GM21515 (cell line): ENCODE data around the gene SLC9B1.
"Not testable (repeated sequence)": the region's sequence is repeated elsewhere in the genome, so short reads cannot be mapped to it uniquely, and the experiment has no call there.

Experiments used
- ATAC-seq: cut with Tn5 transposase; IDR thresholded peaks from one replicate; pipeline ENCODE4 v1.9.1; 2021; ENCODE audit not compliant: unreplicated experiment

SLC9B1 gene

GRCh38 chr4:102878901-102879300 lies 140.6 kb downstream of the SLC9B1 start:
- ATAC-seq, result no peak

DNA sequence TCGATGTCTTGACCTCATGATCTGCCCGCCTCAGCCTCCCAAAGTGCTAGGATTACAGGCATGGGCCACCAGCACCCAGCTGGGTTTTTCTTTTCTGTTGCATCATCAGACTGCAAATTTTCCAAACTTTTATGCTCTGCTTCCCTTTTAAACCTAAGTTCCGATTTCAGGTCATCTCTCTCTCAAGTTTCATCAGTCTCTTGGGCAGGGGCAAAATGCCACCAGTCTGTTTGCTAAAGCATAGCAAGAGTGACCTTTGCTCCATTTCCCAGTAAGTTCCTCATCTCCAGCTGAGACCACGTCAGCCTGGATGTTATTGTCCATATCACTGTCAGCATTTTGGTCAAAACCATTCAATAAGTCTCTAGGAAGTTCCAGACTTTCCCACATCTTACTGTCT lies 141.2 kb downstream of the SLC9B1 start:
- ATAC-seq, result not testable (repeated sequence)

GRCh38 chr4:102877477-102878106 lies 141.9 kb downstream of the SLC9B1 start:
- ATAC-seq, result not testable (repeated sequence)

DNA sequence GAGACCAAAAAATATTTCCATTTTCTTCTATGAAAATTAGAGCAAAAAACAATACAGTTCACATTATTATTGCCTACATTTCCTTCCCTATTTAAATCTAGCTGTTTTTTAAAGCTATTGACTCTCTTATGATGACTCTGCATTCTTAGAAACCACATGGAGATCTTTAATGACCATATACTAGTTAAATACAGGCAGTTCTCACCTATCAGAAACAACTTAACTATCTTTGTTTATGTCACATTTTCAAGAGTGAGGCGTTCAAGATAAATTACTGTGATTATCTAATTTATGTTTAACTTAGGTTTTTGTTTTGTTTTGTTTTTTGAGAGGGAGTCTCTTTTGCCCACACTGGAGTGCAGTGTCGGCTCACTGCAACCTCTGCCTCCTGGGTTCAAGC lies 147.7 kb downstream of the SLC9B1 start:
- ATAC-seq, result no peak

GRCh38 chr4:102869569-102870197 lies 149.8 kb downstream of the SLC9B1 start:
- ATAC-seq, result peak; percentile 28

GRCh38 chr4:102868781-102869568 lies 150.5 kb downstream of the SLC9B1 start, which contains the start of gene CISD2:
Gene CISD2 (plus strand): TSS chr4:102868992. CDS start chr4:102869085, 93 bp downstream.
- ATAC-seq, result peak; percentile 87

DNA sequence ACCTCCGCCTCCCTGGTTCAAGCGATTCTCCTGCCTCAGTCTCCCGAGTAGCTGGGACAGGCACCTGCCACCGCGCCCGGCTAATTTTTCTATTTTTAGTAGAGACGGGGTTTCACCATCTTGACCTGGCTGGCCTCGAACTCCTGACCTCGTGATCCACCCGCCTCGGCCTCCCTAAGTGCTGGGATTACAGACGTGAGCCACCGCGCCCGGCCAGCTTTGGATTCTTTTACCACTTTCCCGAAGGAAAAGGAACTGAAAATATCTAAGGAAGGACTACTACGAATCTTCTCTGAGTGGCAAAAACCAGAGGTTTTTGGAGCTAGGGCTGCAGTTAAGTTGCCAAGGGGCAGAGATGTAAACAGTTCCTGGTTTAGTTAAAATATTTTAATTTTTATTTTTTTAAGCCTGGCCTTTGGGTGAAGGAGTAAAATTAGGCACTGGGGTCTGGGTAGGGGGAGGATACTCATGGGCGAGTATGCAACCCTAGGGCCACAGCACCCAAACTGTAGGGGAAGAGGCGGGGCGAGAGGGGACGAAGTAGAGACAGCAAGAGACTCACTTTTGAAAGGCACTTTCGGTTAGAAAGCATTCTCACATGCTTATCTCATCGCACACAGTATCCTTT lies 151.2 kb downstream of the SLC9B1 start:
- no peak for ATAC-seq

DNA sequence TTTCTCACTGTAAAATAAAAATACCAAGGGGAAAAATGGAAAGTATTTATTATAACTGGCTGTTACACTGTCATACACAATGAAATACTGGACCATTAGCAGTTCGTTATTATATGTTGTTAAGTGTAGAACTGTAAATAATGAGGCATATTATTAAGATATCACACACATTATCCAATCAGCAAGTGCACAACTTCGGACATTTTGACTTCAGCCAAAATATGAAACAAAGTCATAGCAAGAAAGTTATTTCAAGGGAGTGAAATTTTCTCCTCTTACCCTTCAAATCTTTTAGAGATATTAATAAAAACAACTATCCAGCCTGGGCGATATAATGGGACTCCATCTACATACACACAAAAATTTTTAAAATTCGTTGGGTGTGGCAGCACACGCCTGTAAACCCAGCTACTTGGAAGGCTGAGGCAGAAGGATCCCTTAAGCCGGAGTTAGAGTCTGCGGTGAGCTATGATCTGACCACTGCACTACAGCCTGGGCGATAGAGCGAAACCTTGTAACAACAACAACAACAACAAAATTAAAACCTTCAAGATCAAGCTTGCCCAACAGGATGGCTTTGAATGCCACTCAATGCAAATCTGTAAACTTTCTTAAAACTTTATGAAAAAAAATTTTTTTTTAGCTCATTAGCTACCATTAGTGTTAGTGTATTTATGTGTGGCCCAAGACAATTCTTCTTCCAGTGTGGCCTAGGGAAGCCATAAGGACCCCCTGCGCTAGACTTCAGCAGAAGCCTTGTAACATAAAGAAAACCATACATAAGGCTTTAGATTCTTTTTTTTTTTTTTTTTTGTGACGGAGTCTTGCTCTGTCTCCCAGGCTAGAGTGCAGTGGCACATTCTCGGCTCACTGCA lies 152.0 kb downstream of the SLC9B1 start:
- ATAC-seq, result no peak

DNA sequence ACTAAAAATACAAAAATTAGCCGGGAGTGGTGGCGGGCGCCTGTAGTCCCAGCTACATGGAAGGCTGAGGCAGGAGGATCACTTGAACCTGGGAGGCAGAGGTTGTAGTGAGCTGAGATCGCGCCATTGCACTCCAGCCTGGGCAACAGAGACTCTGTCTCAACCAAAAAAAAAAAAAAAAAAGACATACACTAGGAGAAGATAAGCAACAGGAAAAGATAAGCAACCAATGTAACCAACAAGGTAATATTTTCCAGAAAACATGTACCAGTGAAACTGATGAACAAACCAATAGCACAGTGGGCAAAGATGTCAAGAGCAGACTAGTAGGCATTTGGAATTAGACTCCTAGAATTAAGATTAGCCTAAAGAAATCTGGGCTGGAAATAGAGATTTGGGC lies 154.2 kb downstream of the SLC9B1 start:
- not testable (repeated sequence) for ATAC-seq

DNA sequence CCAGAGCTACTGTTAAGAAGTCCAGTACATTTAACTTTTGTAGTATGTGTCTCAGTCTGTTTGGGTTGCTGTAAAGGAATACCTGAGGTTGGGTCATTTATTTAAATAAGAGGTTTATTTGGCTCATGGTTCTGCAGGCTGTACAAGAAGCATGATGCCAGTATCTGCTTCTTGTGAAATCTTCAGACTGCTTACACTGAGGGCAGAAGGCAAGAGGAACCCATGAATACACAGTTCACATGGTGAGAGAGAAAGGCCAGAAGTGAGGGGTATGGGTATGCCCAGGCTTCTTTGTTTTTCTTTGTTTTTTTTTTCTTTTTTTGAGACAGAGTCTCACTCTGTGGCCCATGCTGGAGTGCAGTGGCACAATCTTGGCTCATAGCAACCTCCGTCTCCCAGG lies 156.8 kb downstream of the SLC9B1 start:
- ATAC-seq, result no peak

DNA sequence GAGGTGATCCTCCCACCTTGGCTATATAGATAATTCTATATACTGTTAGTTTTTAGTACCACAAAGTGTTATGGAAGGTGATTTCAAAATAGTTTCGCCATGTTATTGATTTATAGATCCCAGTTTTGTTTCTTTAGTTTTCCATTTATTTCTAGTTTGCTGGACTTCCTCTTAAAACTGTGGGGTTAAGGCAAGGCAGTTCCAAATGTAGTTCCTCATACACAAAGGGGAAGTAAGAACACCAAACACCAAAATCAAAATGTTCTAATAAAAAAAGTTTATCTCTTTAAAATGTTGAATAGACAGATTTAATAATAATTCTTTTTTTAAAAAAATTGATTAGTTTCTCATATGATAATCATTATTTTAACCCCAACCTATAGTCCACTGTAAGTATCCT lies 157.5 kb downstream of the SLC9B1 start:
- ATAC-seq, result no peak

GRCh38 chr4:102860611-102861324 lies 158.7 kb downstream of the SLC9B1 start:
- ATAC-seq, result no peak

GRCh38 chr4:102858828-102859464 lies 160.6 kb downstream of the SLC9B1 start:
- ATAC-seq, result no peak
